Stimulated activated CD4-positive, alpha-beta T cell treated with anti-CD3 and anti-CD28 coated beads, Interleukin-4, amount 100 ng/mL, for 48 hours (primary cell): ENCODE data around the gene FBXW7.
"Not testable (repeated sequence)": the region's sequence is repeated elsewhere in the genome, so short reads cannot be mapped to it uniquely, and the experiment has no call there.

Experiments
- DNase-seq, 2 donors: peaks; one replicate each; pipeline ENCODE4 v3.0.0-alpha.2; 2020; ENCODE audit warnings: low read depth in 2 of 2

The FBXW7 gene

GRCh38 chr4:152544533-152544932 lies 8.6 kb upstream of the FBXW7 start:
- not testable (repeated sequence) for DNase-seq

DNA sequence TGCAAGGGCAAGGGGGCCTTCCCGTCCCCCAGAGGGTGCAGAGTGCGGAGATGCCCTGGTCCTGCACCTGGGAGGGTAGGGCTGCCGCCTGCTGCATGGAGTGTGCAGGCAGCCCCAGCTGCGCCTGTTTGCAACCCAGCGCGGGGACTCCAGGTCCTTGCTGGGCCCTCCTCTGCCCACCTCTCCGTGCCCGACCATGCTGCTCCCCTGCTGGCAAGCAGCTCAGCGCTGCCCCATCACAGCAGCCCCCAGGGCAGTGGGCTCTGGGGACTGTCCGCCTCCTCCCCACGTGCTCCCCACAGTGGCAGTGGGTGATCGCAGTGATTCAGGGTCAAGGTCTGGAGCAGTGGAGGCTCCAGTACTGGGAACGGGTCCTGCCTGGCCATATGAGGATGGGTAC lies 5.0 kb upstream of the FBXW7 start:
- DNase-seq: no peak

GRCh38 chr4:152540293-152540674 lies 4.4 kb upstream of the FBXW7 start:
- DNase-seq: no peak

DNA sequence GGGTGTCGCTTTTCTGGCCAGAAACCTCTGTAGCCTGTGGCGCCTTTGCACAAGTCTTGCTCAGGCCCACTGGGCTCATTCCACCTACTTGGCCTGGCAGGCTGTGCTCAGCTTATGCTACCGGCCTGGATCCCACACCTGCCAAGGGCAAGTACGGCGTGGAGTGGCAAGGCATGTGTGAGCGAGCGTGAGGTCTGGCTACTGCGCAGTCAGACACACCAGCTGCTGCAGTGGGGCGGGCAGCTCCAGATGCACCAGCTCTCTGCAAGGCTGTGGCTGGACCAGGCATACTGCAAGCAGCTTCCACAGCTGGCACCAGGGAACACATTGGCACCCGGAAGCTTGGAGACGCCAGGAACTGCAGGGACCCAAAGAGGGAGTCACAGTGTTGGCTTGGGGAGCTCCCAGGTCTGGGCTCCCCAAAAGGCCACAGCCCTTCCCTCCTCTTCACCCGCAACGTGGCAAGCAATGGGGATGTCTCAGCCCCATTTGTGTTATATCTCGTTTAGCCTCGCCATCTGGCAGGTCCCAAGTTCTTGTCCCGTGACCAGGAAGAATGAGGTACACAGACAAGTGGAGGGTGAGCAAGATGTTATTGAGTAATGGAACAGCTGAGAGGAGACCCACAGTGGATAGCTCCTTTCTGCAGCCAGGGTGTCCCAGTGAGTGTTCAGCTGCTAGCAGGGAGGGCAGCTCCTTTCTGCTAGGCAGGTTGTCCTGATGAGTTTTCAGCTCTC lies 3.8 kb upstream of the FBXW7 start:
- no peak for DNase-seq

DNA sequence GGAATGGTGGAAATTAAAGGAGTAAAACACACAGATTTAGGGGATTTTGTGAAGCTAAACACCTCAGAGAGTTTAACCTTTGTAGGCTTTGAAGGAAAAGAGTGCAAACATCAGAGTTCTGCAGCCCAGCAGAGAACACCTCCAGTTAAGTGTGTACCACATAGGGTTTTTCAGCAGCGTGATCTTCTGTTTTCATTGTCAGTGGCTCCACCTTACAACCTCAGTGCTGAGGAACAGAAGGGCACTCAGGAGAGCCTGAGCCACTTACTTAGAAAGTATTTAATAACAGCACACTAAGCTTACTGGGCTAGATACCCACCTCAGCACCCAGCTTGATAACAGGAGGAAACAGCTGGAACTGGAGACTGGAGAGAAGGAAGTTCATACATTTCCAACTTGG lies 2.0 kb upstream of the FBXW7 start:
- DNase-seq: no peak

GRCh38 chr4:152536545-152537182 lies 772 bp upstream of the FBXW7 start:
- DNase-seq: peak; percentile 58

DNA sequence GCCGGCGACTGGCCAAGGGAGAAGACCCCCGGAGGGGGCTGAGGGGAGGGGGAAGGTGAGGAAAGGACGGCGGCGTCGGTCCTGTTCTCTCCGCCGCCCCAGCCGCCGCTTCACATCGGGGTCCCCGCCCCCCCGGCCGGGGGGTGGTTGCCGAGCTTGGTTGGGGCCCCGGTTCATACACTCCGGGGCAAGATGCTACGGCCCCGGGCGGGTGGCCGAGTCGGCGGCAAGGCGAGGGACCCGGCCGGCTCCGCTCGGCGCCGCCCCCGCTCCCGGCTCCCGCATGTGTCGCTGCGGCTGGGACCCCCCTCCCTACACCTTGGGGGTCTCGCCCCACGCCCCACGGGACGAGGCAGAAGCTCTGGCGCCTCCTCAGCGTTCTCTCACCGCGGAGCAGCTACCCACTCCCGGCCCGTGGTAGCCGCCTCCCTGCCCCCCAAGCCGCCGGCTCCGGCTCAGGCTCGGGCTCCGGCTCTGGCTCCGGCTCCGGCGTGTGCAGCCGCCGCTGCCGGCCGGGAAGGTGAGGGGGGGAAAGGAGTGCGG lies 461 bp downstream of the FBXW7 start:
- DNase-seq: peak in 1 of 2 donors; percentile 15

DNA sequence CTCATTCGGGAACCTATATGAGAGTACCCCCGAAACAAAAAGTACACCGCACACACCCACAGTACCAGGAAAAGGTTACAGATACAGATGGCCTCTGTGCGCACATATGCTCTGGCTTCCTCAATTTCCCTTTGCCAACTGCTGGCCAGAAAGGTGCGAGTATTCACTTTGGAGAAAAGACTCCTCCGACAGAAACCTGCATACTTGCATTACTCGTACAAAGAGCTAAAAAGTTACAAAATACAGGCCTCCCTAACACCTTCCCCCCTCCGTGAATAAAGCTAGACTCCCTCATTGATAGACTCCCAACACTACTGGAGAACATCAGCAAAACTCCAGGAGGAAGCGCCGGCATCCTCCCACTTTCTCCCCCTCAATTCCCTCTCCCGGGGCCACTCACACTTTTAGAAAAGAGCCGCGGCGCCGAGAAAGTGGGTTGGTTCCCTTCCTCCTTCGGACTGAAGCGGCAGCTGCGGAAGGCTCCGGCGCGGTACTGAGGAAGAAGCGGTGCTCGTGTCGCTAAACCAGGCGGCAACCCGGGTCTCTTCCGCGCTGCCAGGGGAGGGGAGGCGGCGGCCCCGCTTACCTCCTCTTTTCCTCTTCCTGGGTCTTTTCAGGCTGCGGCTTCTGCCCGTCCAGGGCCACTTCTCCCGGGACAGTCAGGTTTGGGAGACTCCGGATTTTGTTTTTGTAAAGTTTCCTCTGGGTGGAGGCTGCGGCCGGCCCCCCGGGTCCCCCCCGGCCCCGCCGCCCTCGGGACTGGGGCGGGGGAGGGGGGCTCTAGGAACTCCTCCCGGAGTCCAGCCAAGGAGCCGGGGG lies 1.1 kb downstream of the FBXW7 start:
- DNase-seq: peak; percentile 22 to 37

GRCh38 chr4:152531479-152531878 lies 4.4 kb downstream of the FBXW7 start:
- DNase-seq: no peak

GRCh38 chr4:152530600-152530999 lies 5.3 kb downstream of the FBXW7 start:
- no peak for DNase-seq

GRCh38 chr4:152529880-152530279 lies 6.0 kb downstream of the FBXW7 start:
- DNase-seq: no peak

DNA sequence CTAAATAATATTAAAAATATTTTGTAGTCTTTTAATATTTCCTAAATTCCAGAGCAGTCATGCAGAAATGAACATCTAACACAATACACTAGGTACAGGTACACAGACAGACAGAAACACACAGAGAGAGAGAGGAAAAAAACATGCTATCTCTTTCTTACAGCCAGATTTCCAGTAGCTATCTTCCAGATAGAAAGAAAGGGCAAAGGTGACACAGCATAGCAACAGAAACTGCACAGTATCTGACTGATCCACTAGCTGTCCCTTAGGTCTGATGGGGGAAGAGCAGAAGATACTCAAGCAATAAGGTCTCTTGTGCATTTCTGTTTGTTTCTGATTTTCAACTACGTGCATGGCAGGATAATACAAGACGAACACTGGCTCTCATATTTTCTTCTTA lies 7.8 kb downstream of the FBXW7 start:
- DNase-seq: no peak

- DNase-seq: no peak
Observed at GRCh38 chr4:152525878-152526277, 10.0 kb downstream of the FBXW7 start.

DNA sequence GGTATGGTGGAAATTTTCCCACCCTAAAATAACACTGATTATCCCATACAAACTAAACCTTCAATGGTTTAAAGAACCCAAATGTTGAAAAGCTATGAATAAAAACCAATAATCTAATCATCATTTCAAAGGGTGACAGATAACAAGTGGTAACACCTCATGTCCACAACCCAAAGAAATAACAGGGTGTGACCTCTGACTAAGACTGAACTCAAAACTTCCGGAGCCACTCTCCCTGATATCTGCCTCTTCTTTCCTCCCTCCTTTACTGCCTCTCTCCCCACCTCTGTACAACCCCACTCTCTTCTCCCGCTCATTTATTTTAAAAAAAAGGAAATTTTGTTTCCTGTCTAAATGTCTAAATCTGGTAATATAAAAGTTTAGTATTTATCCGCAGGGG lies 11.5 kb downstream of the FBXW7 start:
- no peak for DNase-seq

GRCh38 chr4:152523731-152524130 lies 12.2 kb downstream of the FBXW7 start:
- no peak for DNase-seq

- no peak for DNase-seq
Observed at GRCh38 chr4:152522754-152523153, 13.1 kb downstream of the FBXW7 start.

DNA sequence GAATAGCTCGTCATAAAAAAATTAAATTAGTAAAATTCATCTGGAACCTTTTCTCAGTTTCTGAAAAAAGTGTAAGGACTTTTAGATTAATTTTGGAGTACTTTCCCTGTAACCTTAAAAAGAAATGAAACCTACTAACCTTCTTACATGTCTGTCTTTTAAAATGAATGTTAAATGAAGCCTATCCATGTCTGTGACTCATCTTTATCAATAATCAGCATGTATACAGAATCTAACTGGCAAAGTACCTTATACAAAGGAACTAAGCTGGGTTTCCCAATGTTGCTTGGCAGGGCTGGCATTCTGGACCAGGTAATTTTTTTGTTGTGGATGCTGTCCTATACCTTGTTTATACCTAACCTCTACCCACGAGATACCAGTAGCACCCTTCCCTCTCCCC lies 13.6 kb downstream of the FBXW7 start:
- no peak for DNase-seq

- no peak for DNase-seq
Observed at GRCh38 chr4:152516156-152516555, 19.7 kb downstream of the FBXW7 start.

- no peak for DNase-seq
Observed at GRCh38 chr4:152515678-152516077, 20.2 kb downstream of the FBXW7 start.

DNA sequence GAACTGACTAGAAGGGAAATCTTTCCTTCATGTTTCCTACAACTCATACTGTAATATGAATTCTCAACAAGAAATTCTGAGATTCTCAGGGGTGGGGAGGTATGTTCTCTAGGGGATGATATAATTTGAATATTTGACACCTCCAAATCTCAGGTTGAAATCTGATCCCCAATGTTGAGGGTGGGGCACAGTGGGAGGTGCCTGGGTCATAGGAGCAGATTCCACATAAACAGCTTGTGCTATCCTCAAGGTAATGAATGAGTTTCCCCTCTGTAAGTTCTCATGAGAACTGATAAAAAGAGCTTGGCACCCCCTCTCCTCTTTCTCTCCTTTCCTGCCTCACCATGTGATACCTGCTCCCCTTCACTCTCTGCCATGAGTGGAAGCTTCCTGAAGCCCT lies 21.5 kb downstream of the FBXW7 start:
- no peak for DNase-seq

GRCh38 chr4:152513078-152513477 lies 22.8 kb downstream of the FBXW7 start:
- no peak for DNase-seq

GRCh38 chr4:152512483-152512882 lies 23.4 kb downstream of the FBXW7 start:
- DNase-seq: no peak
